ES-I3 (cell line): ENCODE data around the gene ACBD4.

ENCODE experiments used
- H3K36me3 ChIP-seq: 2 replicates; pipeline ENCODE4 v1.6.1; 2013; ENCODE audit warnings: mild to moderate bottlenecking, low read length, control low read depth, moderate library complexity; ENCODE audit not compliant: insufficient read depth
- H3K4me1 ChIP-seq: 2 replicates; pipeline ENCODE4 v1.6.1; 2013; ENCODE audit warnings: mild to moderate bottlenecking, control low read depth, low read length; ENCODE audit not compliant: insufficient read depth
- H3K9ac ChIP-seq: 2 replicates; pipeline ENCODE4 v1.6.1; 2013; ENCODE audit warnings: low read depth, mild to moderate bottlenecking, low read length, moderate library complexity
- H3K9me3 ChIP-seq: 2 replicates; pipeline ENCODE4 v1.6.1; 2013; ENCODE audit warnings: mild to moderate bottlenecking, low read length, moderate library complexity; ENCODE audit not compliant: control insufficient read depth, insufficient read depth

Gene ACBD4

GRCh38 chr17:45146166-45146565 is 10.7 kb downstream of the ACBD4 start:
- Histone ChIP-seq H3K9ac (no peak overlapping the region), H3K4me1 (peaks cover 8% of the 10 kb centered on the region), H3K9me3 (no peaks in the 10 kb centered on the region), H3K36me3 (no peaks in the 10 kb centered on the region)

GRCh38 chr17:45146592-45146889 is 11.1 kb downstream of the ACBD4 start:
- Histone ChIP-seq H3K36me3 (no peaks in the 10 kb centered on the region), H3K9ac (peak overlapping the region; percentile 91), H3K9me3 (no peaks in the 10 kb centered on the region), H3K4me1 (peaks cover 11% of the 10 kb centered on the region)

- Histone ChIP-seq H3K9ac (peak overlapping the region; percentile 91), H3K36me3 (no peaks in the 10 kb centered on the region), H3K4me1 (peaks cover 15% of the 10 kb centered on the region), H3K9me3 (no peaks in the 10 kb centered on the region)
Observed at GRCh38 chr17:45146890-45147580, 11.5 kb downstream of the ACBD4 start.

GRCh38 chr17:45147581-45148182 is 12.2 kb downstream of the ACBD4 start:
- Histone ChIP-seq H3K4me1 (peaks cover 15% of the 10 kb centered on the region), H3K9ac (peak overlapping the region; percentile 91), H3K36me3 (no peaks in the 10 kb centered on the region), H3K9me3 (no peaks in the 10 kb centered on the region)

GRCh38 chr17:45148183-45149036 is 12.9 kb downstream of the ACBD4 start, which contains the start of gene HEXIM1:
Gene HEXIM1 (plus strand): TSS chr17:45148475. CDS start chr17:45149191, 716 bp downstream.
- Histone ChIP-seq H3K9me3 (no peaks in the 10 kb centered on the region), H3K9ac (peak within 1 kb of the TSS; percentile 91), H3K4me1 (peaks cover 8% of the 10 kb centered on the region), H3K36me3 (no peaks in the 10 kb centered on the region)

- H3K4me1 ChIP-seq: peaks cover 8% of the 10 kb centered on the region; the same call in 1 of the 2 replicates
- peak overlapping the region; percentile 85 for H3K9ac ChIP-seq
- H3K9me3 ChIP-seq: no peaks in the 10 kb centered on the region
- H3K36me3 ChIP-seq: no peaks in the 10 kb centered on the region
Observed at GRCh38 chr17:45149037-45149668, 13.7 kb downstream of the ACBD4 start.

GRCh38 chr17:45149669-45150664 is 14.5 kb downstream of the ACBD4 start:
- peaks cover 8% of the 10 kb centered on the region; the same call in 1 of the 2 replicates for H3K4me1 ChIP-seq
- H3K9me3 ChIP-seq: no peaks in the 10 kb centered on the region
- H3K36me3 ChIP-seq: no peaks in the 10 kb centered on the region
- H3K9ac ChIP-seq: peak overlapping the region; percentile 85

- Histone ChIP-seq H3K36me3 (no peaks in the 10 kb centered on the region), H3K9me3 (no peaks in the 10 kb centered on the region), H3K9ac (peak overlapping the region; percentile 85; the same call in 1 of the 2 replicates), H3K4me1 (peaks cover 8% of the 10 kb centered on the region; the same call in 1 of the 2 replicates)
Observed at GRCh38 chr17:45150911-45151809, 15.7 kb downstream of the ACBD4 start.

- Histone ChIP-seq H3K4me1 (peaks cover 8% of the 10 kb centered on the region; the same call in 1 of the 2 replicates), H3K36me3 (no peaks in the 10 kb centered on the region), H3K9ac (no peak overlapping the region), H3K9me3 (no peaks in the 10 kb centered on the region)
Observed at GRCh38 chr17:45155029-45155428, 19.5 kb downstream of the ACBD4 start.

GRCh38 chr17:45155483-45155882 is 20.0 kb downstream of the ACBD4 start:
- Histone ChIP-seq H3K9ac (no peak overlapping the region), H3K4me1 (peaks cover 8% of the 10 kb centered on the region; the same call in 1 of the 2 replicates), H3K9me3 (no peaks in the 10 kb centered on the region), H3K36me3 (no peaks in the 10 kb centered on the region)

- H3K9me3 ChIP-seq: no peaks in the 10 kb centered on the region
- H3K4me1 ChIP-seq: peaks cover 6% of the 10 kb centered on the region; the same call in 1 of the 2 replicates
- no peaks in the 10 kb centered on the region for H3K36me3 ChIP-seq
- no peak overlapping the region for H3K9ac ChIP-seq
Observed at GRCh38 chr17:45156242-45156641, 20.8 kb downstream of the ACBD4 start.

GRCh38 chr17:45160447-45161287 is 25.2 kb downstream of the ACBD4 start:
- no peaks in the 10 kb centered on the region for H3K9me3 ChIP-seq
- no peaks in the 10 kb centered on the region for H3K36me3 ChIP-seq
- peaks cover 8% of the 10 kb centered on the region; the same call in 1 of the 2 replicates for H3K4me1 ChIP-seq
- H3K9ac ChIP-seq: peak overlapping the region; percentile 96
